ENCODE measurements around the gene SLC30A7.

The SLC30A7 gene

DNA sequence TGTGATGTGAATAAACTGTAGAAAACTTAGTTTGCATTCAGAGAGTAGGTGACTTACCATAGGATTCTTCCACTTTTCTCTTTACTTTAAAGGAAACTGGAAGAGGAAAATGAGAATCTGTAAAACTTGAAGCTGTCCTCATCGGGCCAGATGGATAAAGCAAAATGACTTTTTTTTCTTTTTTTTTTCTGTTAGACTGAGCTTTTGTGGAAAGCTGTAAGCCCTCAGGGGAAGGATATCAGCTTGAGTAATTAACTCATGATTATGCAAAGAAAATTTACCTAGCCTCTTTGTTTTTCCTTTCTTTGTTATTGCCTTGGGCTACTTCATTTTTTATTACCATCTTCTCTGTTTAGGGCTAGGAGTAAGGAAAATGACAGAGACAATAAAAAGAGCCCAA lies 76.3 kb downstream of the SLC30A7 start:
- Histone ChIP-seq H3K9me3 (ENCODE audit: control insufficient read depth, low read length) (no peaks in the 10 kb centered on the region), H3K4me3 (ENCODE audit: extremely low read depth, insufficient read depth, low read length, poor library complexity, severe bottlenecking) (no peak overlapping the region), H3K27ac (ENCODE audit: low read depth, low read length, severe bottlenecking) (no peak overlapping the region), H3K4me1 (ENCODE audit: control insufficient read depth, insufficient read depth, low read length, poor library complexity, severe bottlenecking) (peaks cover 8% of the 10 kb centered on the region), H3K36me3 (ENCODE audit: control insufficient read depth, insufficient read depth, low read length) (peaks cover 14% of the 10 kb centered on the region)
- WGBS, 2 experiments (ENCODE audit: insufficient coverage in 2 of 2) = 86% methylated on average over 1 of the region's 1 CpG; no CpG with 5 or more reads in 1 of the 2 experiments

DNA sequence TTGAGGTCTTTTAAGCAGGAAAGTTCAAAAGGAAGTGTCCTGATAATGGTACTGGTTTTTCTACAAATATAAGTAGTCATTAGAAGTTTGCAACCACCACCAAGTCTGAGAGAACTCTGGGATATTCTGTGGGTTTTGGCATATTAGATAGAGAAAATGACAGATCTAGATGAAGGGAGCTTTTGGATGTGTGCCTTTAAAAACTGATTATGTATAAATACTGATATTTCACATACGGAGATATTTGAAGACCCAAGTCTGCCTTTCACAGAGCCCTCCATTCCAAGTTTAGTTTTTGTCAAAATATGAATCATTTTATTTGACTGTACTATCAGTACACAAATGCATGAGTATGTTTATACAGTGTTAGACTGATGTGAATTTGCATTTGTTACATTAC lies 81.0 kb downstream of the SLC30A7 start:
- H3K4me1 ChIP-seq (ENCODE audit: control insufficient read depth, insufficient read depth, low read length, poor library complexity, severe bottlenecking) = peaks cover 3% of the 10 kb centered on the region
- H3K36me3 ChIP-seq (ENCODE audit: control insufficient read depth, insufficient read depth, low read length) = peaks cover 22% of the 10 kb centered on the region
- H3K4me3 ChIP-seq (ENCODE audit: extremely low read depth, insufficient read depth, low read length, poor library complexity, severe bottlenecking) = no peak overlapping the region
- no peaks in the 10 kb centered on the region for H3K9me3 ChIP-seq (ENCODE audit: control insufficient read depth, low read length)
- no peak overlapping the region for H3K27ac ChIP-seq (ENCODE audit: low read depth, low read length, severe bottlenecking)
- WGBS, 2 experiments (ENCODE audit: insufficient coverage in 2 of 2) = no CpG with 5 or more reads among the region's 1 CpG

DNA sequence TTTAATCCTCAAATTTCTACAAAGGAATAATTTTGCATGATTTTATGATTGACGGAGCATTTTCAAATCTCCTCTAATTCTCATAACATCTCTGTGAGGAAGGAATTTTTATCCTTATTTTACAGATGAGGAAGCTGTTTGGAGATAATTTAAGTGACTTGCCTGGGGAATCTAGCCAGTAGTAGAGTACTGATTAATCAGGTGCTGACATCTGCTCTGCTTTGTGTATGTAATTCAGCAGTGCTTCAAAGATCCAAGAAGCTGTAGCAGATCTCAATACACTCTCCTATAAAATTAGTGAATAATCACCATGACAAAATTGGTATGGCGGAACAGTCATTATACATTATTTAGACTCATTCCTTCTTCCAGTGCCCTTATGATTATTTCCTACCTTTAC lies 83.7 kb downstream of the SLC30A7 start:
- WGBS, 2 experiments (ENCODE audit: insufficient coverage in 2 of 2) = 67 to 100% methylated on average over 1 of the region's 2 CpGs

DNA sequence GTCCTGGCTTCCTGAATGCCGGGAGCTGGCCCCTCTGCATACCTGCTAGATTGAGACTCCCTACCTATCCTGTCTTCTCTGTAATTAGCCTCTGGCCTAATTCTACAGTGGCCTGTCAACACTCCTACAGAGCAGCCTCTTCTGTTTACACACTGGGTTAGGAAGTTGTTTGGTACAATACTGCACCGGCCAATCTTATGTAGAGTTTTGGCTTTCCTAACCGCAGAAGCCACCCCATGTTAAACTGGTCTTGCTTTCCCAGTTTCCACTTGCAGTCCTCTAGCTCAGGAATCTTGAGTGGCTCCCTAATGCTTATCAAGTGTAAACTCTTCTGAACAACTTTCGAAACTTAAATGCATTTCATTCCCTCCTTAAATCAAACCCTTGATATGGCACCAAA lies 86.9 kb downstream of the SLC30A7 start:
- Histone ChIP-seq H3K9me3 (ENCODE audit: control insufficient read depth, low read length) (no peaks in the 10 kb centered on the region), H3K36me3 (ENCODE audit: control insufficient read depth, insufficient read depth, low read length) (peaks cover 16% of the 10 kb centered on the region), H3K4me3 (ENCODE audit: extremely low read depth, insufficient read depth, low read length, poor library complexity, severe bottlenecking) (no peak overlapping the region), H3K27ac (ENCODE audit: low read depth, low read length, severe bottlenecking) (no peak overlapping the region), H3K4me1 (ENCODE audit: control insufficient read depth, insufficient read depth, low read length, poor library complexity, severe bottlenecking) (no peaks in the 10 kb centered on the region)
- 96 to 100% methylated on average over 3 to 4 of the region's 4 CpGs for WGBS, 2 experiments (ENCODE audit: insufficient coverage in 2 of 2)

More for the DNA sequence above, 83.7 kb downstream of the SLC30A7 start:
- Histone ChIP-seq H3K4me1 (ENCODE audit: control insufficient read depth, insufficient read depth, low read length, poor library complexity, severe bottlenecking) (peaks cover 3% of the 10 kb centered on the region), H3K36me3 (ENCODE audit: control insufficient read depth, insufficient read depth, low read length) (peaks cover 25% of the 10 kb centered on the region), H3K9me3 (ENCODE audit: control insufficient read depth, low read length) (no peaks in the 10 kb centered on the region), H3K4me3 (ENCODE audit: extremely low read depth, insufficient read depth, low read length, poor library complexity, severe bottlenecking) (no peak overlapping the region), H3K27ac (ENCODE audit: low read depth, low read length, severe bottlenecking) (no peak overlapping the region)

DNA sequence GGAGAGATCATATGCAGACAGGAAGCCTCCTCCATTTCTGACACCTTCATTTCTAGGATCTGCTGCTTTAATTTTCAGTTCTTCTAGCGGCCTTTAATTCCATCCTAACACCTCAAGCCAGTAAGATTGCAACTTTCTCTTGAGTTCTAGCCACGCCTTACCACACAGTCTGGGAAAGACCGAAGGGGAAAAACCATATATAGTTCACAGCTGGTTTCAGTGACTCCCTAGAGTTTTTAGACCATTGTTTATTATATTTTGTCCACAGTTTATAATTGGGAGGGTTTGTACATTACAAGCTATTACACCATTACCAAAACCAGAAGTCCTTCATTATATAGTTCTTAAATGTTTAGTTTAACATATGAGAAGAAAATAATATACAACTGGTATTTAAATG lies 92.2 kb downstream of the SLC30A7 start:
- H3K36me3 ChIP-seq (ENCODE audit: control insufficient read depth, insufficient read depth, low read length) = peaks cover 16% of the 10 kb centered on the region
- H3K4me1 ChIP-seq (ENCODE audit: control insufficient read depth, insufficient read depth, low read length, poor library complexity, severe bottlenecking) = no peaks in the 10 kb centered on the region
- 89 to 100% methylated on average over 1 of the region's 3 CpGs for WGBS, 2 experiments (ENCODE audit: insufficient coverage in 2 of 2)
- H3K27ac ChIP-seq (ENCODE audit: low read depth, low read length, severe bottlenecking) = no peak overlapping the region
- H3K4me3 ChIP-seq (ENCODE audit: extremely low read depth, insufficient read depth, low read length, poor library complexity, severe bottlenecking) = no peak overlapping the region
- H3K9me3 ChIP-seq (ENCODE audit: control insufficient read depth, low read length) = no peaks in the 10 kb centered on the region

DNA sequence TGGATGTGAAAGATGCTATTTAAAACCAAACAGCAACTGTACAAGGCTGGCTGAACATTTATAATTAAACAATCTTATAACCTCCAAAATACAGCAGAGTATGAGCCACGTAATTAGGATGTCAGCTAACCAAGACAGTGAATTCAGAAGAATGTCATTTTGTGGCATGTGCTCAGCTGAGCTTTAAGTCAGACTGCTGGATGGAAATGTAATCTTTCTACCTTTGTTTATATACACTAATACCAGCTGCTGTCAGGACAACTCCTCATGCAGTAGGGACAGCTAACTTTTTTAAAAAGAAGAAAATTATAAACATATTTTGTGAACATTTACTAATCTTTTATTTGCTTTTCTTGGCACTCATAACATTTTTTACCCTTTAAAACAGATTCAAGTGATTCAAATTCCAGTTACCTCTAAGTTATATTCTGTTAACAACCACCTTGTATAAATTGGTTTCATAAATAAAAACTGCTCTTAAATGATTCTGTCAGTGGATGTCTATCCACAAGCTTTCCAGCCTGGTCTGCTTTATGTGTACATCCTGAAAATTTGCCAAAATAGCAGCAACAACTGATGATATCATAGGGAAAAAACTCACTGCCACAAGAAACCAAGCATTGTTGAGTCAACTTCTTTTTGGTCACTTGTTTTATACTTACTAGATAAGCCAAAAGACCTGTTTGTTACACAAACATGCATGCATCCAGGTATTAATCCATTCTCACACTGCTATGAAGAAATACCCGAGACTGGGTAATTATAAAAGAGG lies 93.6 kb downstream of the SLC30A7 start:
- no CpG with 5 or more reads among the region's 2 CpGs for WGBS, 2 experiments (ENCODE audit: insufficient coverage in 2 of 2)
- Histone ChIP-seq H3K36me3 (ENCODE audit: control insufficient read depth, insufficient read depth, low read length) (peaks cover 12% of the 10 kb centered on the region), H3K4me3 (ENCODE audit: extremely low read depth, insufficient read depth, low read length, poor library complexity, severe bottlenecking) (no peak overlapping the region), H3K4me1 (ENCODE audit: control insufficient read depth, insufficient read depth, low read length, poor library complexity, severe bottlenecking) (no peaks in the 10 kb centered on the region), H3K9me3 (ENCODE audit: control insufficient read depth, low read length) (no peaks in the 10 kb centered on the region), H3K27ac (ENCODE audit: low read depth, low read length, severe bottlenecking) (no peak overlapping the region)

DNA sequence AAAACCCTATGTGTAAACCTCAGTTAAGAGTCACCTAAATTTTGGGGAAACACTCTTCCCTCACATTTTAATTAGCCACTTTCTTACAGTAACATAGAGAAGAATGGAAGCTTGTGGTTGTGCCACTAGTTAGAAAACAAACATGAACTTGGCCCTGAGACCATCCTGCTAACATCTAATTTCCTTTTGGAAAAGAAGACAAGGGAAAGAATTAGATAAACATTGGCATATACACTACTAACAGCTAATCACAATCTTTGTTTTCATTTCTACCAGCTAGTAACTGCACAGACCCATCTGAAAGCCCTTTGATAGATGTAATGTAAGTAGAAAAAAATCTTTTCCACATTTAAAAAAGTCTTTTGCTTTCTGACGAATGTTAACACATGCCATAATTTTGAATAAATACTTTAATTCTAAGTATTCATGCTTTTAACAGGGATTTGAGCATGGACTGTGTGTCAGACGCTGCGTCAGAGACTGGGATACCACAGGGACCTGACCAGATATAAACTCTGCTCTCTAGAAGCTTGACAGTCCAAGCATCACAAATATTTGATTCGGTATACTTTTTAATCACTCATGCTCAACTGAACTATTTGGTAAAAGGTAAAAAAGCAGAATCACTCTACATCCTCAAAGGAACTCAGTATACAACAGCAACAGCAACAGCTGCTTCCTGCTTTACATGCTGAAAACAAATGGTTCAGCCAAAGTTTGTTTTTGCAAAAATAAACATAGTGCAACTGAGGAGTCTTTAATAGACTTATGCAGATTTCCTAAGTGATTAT lies 99.5 kb downstream of the SLC30A7 start:
- 94 to 100% methylated on average over 1 to 3 of the region's 4 CpGs for WGBS, 2 experiments (ENCODE audit: insufficient coverage in 2 of 2)
- H3K4me3 ChIP-seq (ENCODE audit: extremely low read depth, insufficient read depth, low read length, poor library complexity, severe bottlenecking) = no peak overlapping the region

DNA sequence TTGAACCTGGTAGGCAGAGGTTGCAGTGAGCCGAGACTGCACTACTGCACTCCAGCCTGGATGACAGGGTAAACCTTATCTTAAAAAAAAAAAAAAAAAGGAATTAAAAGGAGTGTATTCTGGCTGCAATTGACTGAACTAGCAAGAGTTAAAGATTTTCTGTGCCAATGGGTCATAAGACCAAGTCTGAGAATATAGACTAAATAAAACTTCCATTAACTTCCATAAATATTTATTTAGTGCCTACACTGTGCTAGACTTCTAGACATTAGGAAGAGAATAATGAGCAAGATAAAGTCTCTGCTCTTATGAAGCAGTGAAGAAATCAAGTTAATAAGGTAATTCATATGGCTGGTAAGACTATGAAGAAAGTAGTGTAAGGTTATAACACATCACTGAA lies 102.5 kb downstream of the SLC30A7 start:
- Histone ChIP-seq H3K27ac (ENCODE audit: low read depth, low read length, severe bottlenecking) (no peak overlapping the region), H3K36me3 (ENCODE audit: control insufficient read depth, insufficient read depth, low read length) (peaks cover 54% of the 10 kb centered on the region)
- no CpG with 5 or more reads among the region's 1 CpG for WGBS, 2 experiments (ENCODE audit: insufficient coverage in 2 of 2)

More for the DNA sequence above, 99.5 kb downstream of the SLC30A7 start:
- Histone ChIP-seq H3K9me3 (ENCODE audit: control insufficient read depth, low read length) (no peaks in the 10 kb centered on the region), H3K36me3 (ENCODE audit: control insufficient read depth, insufficient read depth, low read length) (peaks cover 47% of the 10 kb centered on the region), H3K4me1 (ENCODE audit: control insufficient read depth, insufficient read depth, low read length, poor library complexity, severe bottlenecking) (no peaks in the 10 kb centered on the region), H3K27ac (ENCODE audit: low read depth, low read length, severe bottlenecking) (no peak overlapping the region)

DNA sequence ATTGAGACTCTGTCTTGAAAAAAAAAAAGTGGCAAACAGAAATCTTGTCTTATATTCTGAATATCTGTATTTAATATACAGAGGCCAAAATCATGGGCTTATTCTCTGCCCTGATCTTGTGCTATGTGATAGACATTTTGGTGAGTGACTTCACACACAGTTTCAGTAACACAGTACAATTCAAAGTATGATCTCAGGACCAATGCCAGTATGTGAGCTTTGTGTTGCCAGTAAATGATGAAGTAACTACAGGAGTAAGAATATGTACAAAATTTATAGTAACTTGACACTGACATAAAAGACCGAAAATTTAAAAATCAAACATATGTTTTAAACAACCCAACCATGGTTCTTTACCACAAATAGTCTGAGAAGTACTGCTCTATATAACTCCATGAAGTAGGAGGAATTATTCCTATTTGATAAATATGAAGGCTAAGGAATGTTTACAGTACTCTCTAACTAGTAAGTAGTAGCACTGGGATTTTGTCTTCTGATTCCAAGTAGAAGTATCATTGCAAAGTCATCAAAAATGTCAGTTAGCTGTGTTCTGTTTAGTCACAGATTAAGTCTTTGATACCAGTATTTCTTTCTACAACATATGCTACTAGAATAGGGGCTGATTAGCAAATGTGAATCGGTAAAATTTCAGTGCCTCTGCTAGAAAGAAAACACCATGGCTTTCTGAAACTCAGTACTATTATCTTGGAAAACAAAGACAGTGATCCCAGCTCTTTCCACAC lies 104.4 kb downstream of the SLC30A7 start:
- H3K9me3 ChIP-seq (ENCODE audit: control insufficient read depth, low read length) = no peaks in the 10 kb centered on the region
- peaks cover 7% of the 10 kb centered on the region for H3K4me1 ChIP-seq (ENCODE audit: control insufficient read depth, insufficient read depth, low read length, poor library complexity, severe bottlenecking)
- WGBS, 2 experiments (ENCODE audit: insufficient coverage in 2 of 2) = 100% methylated on average over 1 of the region's 2 CpGs; no CpG with 5 or more reads in 1 of the 2 experiments
- H3K27ac ChIP-seq (ENCODE audit: low read depth, low read length, severe bottlenecking) = no peak overlapping the region
- no peak overlapping the region for H3K4me3 ChIP-seq (ENCODE audit: extremely low read depth, insufficient read depth, low read length, poor library complexity, severe bottlenecking)
- H3K36me3 ChIP-seq (ENCODE audit: control insufficient read depth, insufficient read depth, low read length) = peaks cover 52% of the 10 kb centered on the region

More for the DNA sequence above, 102.5 kb downstream of the SLC30A7 start:
- Histone ChIP-seq H3K9me3 (ENCODE audit: control insufficient read depth, low read length) (no peaks in the 10 kb centered on the region), H3K4me3 (ENCODE audit: extremely low read depth, insufficient read depth, low read length, poor library complexity, severe bottlenecking) (no peak overlapping the region), H3K4me1 (ENCODE audit: control insufficient read depth, insufficient read depth, low read length, poor library complexity, severe bottlenecking) (peaks cover 7% of the 10 kb centered on the region)

DNA sequence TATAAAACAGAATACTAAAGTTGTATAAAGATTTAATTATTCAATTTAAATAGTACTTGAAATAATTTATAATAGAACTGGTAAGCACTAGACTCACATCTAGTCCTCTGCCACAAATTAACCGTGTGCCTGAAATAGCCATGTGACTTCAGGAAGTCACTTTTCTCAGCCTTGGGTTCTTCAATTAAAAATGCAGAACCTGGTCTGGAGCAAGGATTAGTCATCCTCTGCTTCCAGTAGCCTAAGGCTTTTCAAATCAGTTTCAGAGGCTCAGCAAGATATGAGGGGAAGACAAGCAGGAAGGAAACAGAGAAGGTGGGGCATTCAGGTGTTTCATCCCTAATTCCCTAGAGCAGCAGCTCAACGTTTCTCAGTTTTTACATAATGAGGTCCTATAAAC lies 106.7 kb downstream of the SLC30A7 start:
- Histone ChIP-seq H3K36me3 (ENCODE audit: control insufficient read depth, insufficient read depth, low read length) (peaks cover 40% of the 10 kb centered on the region), H3K9me3 (ENCODE audit: control insufficient read depth, low read length) (no peaks in the 10 kb centered on the region)

More for the DNA sequence above, 106.7 kb downstream of the SLC30A7 start:
- Histone ChIP-seq H3K4me1 (ENCODE audit: control insufficient read depth, insufficient read depth, low read length, poor library complexity, severe bottlenecking) (peaks cover 7% of the 10 kb centered on the region), H3K27ac (ENCODE audit: low read depth, low read length, severe bottlenecking) (no peak overlapping the region), H3K4me3 (ENCODE audit: extremely low read depth, insufficient read depth, low read length, poor library complexity, severe bottlenecking) (no peak overlapping the region)
- 50 to 71% methylated on average over 1 of the region's 2 CpGs for WGBS, 2 experiments (ENCODE audit: insufficient coverage in 2 of 2)

All from mesodermal cell (in vitro differentiated cells).